Measurements from ENCODE around the gene ANKK1. TPM values are rescaled to one million over a fixed set of nuclear protein-coding genes. Genes with fewer than 3 reads are reported as not detected.

The ANKK1 gene
- total and polyA plus RNA-seq, 9 of the 15 experiments (the other 6 are each of a cell fraction or from before 2014, with no cell fraction given), result not detected

GRCh38 chr11:113412675-113413074, 25.1 kb downstream of the ANKK1 start:
- ATAC-seq (no peak), DNase-seq (ENCODE audit: extremely low read depth in 1 of 4, low spot score in 3 of 4) (no peak), FAIRE-seq (no peak)
- BruUV-seq (replicated peaks), result no TSS peak
- intact Hi-C loops (cut with micrococcal nuclease), result no loop called here
- H3K9me3 ChIP-seq (replicated peaks; ENCODE audit: control insufficient read depth, insufficient read depth, low read depth, low read length), result no peaks in the 10 kb centered on the region
- POLR2A ChIA-PET, result interaction anchor here (0.5 to 0.7 kb wide), 2 partner anchors 8 to 330 kb away, joined by 3 read pairs; no protein-coding TSS in a partner anchor
- in situ Hi-C loops (cut with MboI), result no loop called here
- no peak for TF ChIP-seq NRF1 (conservative IDR thresholded peaks at IDR 0.05 in 1 of 2, IDR thresholded peaks at IDR 0.05 in 1 of 2)
- no peak for TF ChIP-seq ZC3H11A (IDR thresholded peaks at IDR 0.05; ENCODE audit: low read depth, low read length)
- no peak for TF ChIP-seq PHB2 (IDR thresholded peaks at IDR 0.05; ENCODE audit: low read depth)
- TF ChIP-seq HDAC6 (IDR thresholded peaks at IDR 0.05; ENCODE audit: low read depth, low read length), result no peak
- no peak for TF ChIP-seq RNF2 (IDR thresholded peaks at IDR 0.05)
- no peak for TF ChIP-seq ZBTB8A (IDR thresholded peaks at IDR 0.05; ENCODE audit: partially characterized antibody)
- 2% methylated on average over 6 of the region's 9 CpGs for WGBS (ENCODE audit: insufficient coverage, low coverage, missing lambda C conversion rate)
- H3K4me2 ChIP-seq (ENCODE audit: insufficient read depth, low read length), result no peak overlapping the region
- no peak overlapping the region for H2AFZ ChIP-seq (ENCODE audit: low read depth, low read length)
- no peaks in the 10 kb centered on the region for H3K4me1 ChIP-seq (replicated peaks in 1 of 2; ENCODE audit: control insufficient read depth in 2 of 2, insufficient read depth in 2 of 2, low read length in 2 of 2)
- peaks cover 8 to 80% of the 10 kb centered on the region in 2 experiments; a peak in 3 of 5 replicates for H3K27me3 ChIP-seq (ENCODE audit: control insufficient read depth in 2 of 2, insufficient read depth in 2 of 2, low read length in 2 of 2)
- H3K27ac ChIP-seq (ENCODE audit: extremely low read depth, low read depth, low read length), result no peak overlapping the region
- peaks cover 5% of the 10 kb centered on the region; the same call in 1 of the 2 replicates for H4K20me1 ChIP-seq (replicated peaks; ENCODE audit: control insufficient read depth, insufficient read depth, low read length)
- no peaks in the 10 kb centered on the region for H3K79me2 ChIP-seq (ENCODE audit: control insufficient read depth, insufficient read depth, low read length)
- no peak overlapping the region for H3K9ac ChIP-seq (ENCODE audit: insufficient read depth in 1 of 2, low read depth in 2 of 2, low read length in 2 of 2)
- H3K4me3 ChIP-seq, result no peak overlapping the region
- no peaks in the 10 kb centered on the region for H3K36me3 ChIP-seq (ENCODE audit: control insufficient read depth, insufficient read depth, low read length)
- no peaks in the 10 kb centered on the region for H3K9me1 ChIP-seq (ENCODE audit: control insufficient read depth, insufficient read depth, low read length)
- CTCF ChIA-PET (ENCODE audit: low intra/inter-chr PET ratio), result no interaction called here

GRCh38 chr11:113415343-113415742, 27.8 kb downstream of the ANKK1 start:
- no peaks in the 10 kb centered on the region for H3K79me2 ChIP-seq (ENCODE audit: control insufficient read depth, insufficient read depth, low read length)
- no TSS peak for BruUV-seq (replicated peaks)
- H2AFZ ChIP-seq (ENCODE audit: low read depth, low read length), result no peak overlapping the region
- DNase-seq (ENCODE audit: extremely low read depth in 1 of 4, low spot score in 3 of 4), result no peak
- no peaks in the 10 kb centered on the region for H3K9me3 ChIP-seq (replicated peaks; ENCODE audit: control insufficient read depth, insufficient read depth, low read depth, low read length)
- no peak for TF ChIP-seq ERF (CRISPR knock-in tag; IDR thresholded peaks at IDR 0.05)
- no peak for TF ChIP-seq ZNF121 (CRISPR knock-in tag; conservative IDR thresholded peaks at IDR 0.05)
- no peak for TF ChIP-seq ZNF79 (CRISPR knock-in tag; IDR thresholded peaks at IDR 0.05; ENCODE audit: low read depth)
- no peak for TF ChIP-seq DIDO1 (tag; IDR thresholded peaks at IDR 0.05; ENCODE audit: low read depth)
- no peak for TF ChIP-seq ZSCAN29 (IDR thresholded peaks at IDR 0.05)
- TF ChIP-seq PTTG1 (tag; IDR thresholded peaks at IDR 0.05; ENCODE audit: low read depth), result no peak
- TF ChIP-seq ZNF41 (CRISPR knock-in tag; conservative IDR thresholded peaks at IDR 0.05), result no peak
- TF ChIP-seq ZNF282 (CRISPR knock-in tag; IDR thresholded peaks at IDR 0.05), result no peak
- no peak for TF ChIP-seq NUFIP1 (IDR thresholded peaks at IDR 0.05; ENCODE audit: partially characterized antibody)
- TF ChIP-seq NFIC (IDR thresholded peaks at IDR 0.05), result no peak
- no peak for TF ChIP-seq YBX1 (IDR thresholded peaks at IDR 0.05)
- no peak for TF ChIP-seq CEBPG (CRISPR knock-in tag; IDR thresholded peaks at IDR 0.05)
- TF ChIP-seq CEBPG (tag; conservative IDR thresholded peaks at IDR 0.05 in 1 of 2, IDR thresholded peaks at IDR 0.05 in 1 of 2), result no peak
- TF ChIP-seq CBX3 (IDR thresholded peaks at IDR 0.05; ENCODE audit: borderline replicate concordance in 1 of 2, low read length in 2 of 2), result no peak
- TF ChIP-seq SMAD4 (CRISPR knock-in tag; conservative IDR thresholded peaks at IDR 0.05), result no peak
- no peak for TF ChIP-seq SIRT6 (IDR thresholded peaks at IDR 0.05; ENCODE audit: low read depth, low read length)
- 2% methylated on average over 16 of the region's 16 CpGs for WGBS (ENCODE audit: insufficient coverage, low coverage, missing lambda C conversion rate)
- H3K4me1 ChIP-seq (replicated peaks in 1 of 2; ENCODE audit: control insufficient read depth in 2 of 2, insufficient read depth in 2 of 2, low read length in 2 of 2), result no peaks in the 10 kb centered on the region
- in situ Hi-C loops (cut with MboI) (no loop called here), intact Hi-C loops (cut with micrococcal nuclease) (no loop called here)
- H3K9ac ChIP-seq (ENCODE audit: insufficient read depth in 1 of 2, low read depth in 2 of 2, low read length in 2 of 2), result no peak overlapping the region
- no peak for FAIRE-seq
- POLR2A ChIA-PET, result no interaction called here
- H3K9me1 ChIP-seq (ENCODE audit: control insufficient read depth, insufficient read depth, low read length), result no peaks in the 10 kb centered on the region
- H3K4me3 ChIP-seq, result no peak overlapping the region
- no peaks in the 10 kb centered on the region for H3K36me3 ChIP-seq (ENCODE audit: control insufficient read depth, insufficient read depth, low read length)
- peaks cover 8 to 80% of the 10 kb centered on the region in 2 experiments; a peak in 3 of 5 replicates for H3K27me3 ChIP-seq (ENCODE audit: control insufficient read depth in 2 of 2, insufficient read depth in 2 of 2, low read length in 2 of 2)
- H3K27ac ChIP-seq (ENCODE audit: extremely low read depth, low read depth, low read length), result no peak overlapping the region
- CTCF ChIA-PET (ENCODE audit: low intra/inter-chr PET ratio), result no interaction called here
- H4K20me1 ChIP-seq (replicated peaks; ENCODE audit: control insufficient read depth, insufficient read depth, low read length), result peaks cover 5% of the 10 kb centered on the region; the same call in 1 of the 2 replicates
- no peak for ATAC-seq
- H3K4me2 ChIP-seq (ENCODE audit: insufficient read depth, low read length), result no peak overlapping the region
